ENCODE measurements around the gene IL3. TPM values are rescaled to one million over a fixed set of nuclear protein-coding genes. Genes with fewer than 3 reads are reported as not detected.
A peak's percentile ranks its signal among the peaks of the same experiment; 100 is the strongest.
"Not testable (repeated sequence)": the region's sequence is repeated elsewhere in the genome, so short reads cannot be mapped to it uniquely, and the experiment has no call there.

Gene IL3
- polyA plus RNA-seq, 3 donors = not detected

GRCh38 chr5:132102101-132102701, 41.7 kb downstream of the IL3 start:
- no peak for DNase-seq (ENCODE audit: extremely low read depth in 1 of 11, low read depth in 9 of 11, low spot score in 4 of 11)

DNA sequence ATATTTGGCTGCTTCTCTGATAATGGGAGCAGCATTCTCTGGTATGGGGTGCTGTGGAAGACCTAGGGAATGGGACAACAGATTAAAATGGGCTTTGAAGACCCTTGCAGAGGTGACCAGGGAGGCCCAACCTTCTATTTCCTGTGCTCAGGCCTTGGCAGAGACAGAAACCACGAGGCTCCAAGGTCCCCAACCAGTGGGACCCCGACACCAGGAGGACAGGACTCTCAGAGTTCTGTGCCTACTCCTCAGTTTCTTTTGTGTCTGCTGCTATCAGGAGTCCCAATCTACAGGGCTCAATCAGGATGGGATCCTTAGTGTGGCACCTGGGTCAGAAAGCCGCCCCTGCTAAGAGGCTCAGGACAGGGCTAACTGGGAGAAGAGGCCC, 42.5 kb downstream of the IL3 start:
- no peak for DNase-seq (ENCODE audit: extremely low read depth in 1 of 11, low read depth in 9 of 11, low spot score in 4 of 11)

DNA sequence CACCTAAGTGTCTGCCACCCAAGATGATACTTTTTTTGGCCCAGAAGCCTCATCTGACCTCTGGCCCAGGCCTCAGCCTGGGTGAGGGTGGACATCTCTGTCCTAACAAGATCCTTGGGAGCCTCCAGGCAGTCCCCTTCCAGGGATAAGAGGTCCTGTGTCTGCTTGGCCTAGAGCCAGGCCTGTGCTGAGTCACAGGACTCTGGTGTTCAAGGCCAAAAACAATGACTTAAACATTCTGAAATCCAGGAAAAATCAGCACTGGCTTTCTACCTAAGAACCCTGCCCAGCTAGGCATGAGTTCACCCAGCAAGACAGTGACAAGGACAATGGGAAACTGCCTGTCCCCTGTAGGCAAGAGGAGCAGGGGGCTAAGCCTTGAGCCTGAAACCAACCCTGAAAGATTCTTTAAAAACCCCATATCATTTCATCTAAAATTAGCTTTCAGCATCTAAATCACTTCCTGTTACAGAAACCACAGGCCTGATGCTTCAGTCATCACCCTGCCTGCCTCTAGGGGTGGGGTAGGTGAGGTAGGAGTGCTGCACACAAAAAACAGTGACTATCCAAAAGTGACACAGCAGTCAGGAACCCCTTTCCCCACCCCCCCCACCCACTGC, 43.0 kb downstream of the IL3 start:
- peak in 4 of 11 donors; percentile 4 to 29 (median 12) for DNase-seq (ENCODE audit: extremely low read depth in 1 of 11, low read depth in 9 of 11, low spot score in 4 of 11)

DNA sequence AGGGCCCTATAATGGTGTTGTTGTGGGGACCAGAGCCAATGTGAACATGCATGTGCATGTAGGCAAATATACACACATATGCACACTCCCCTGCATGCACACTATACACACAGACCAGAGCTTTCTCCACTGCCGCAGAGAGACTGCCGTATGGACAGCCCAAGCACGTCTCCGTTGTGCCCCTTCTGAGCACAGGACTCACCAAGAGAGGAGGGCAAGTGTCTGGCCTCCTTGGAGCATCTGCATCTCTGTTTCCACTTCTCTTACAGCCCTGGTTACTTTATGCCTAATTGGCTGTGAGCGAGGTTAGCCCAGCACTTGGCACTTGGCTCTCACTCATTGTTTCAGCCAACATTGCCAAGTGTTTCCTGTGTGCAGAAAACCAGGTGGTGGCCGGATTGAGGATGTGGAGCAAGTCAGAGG, 43.5 kb downstream of the IL3 start:
- DNase-seq (ENCODE audit: extremely low read depth in 1 of 11, low read depth in 9 of 11, low spot score in 4 of 11) = no peak

GRCh38 chr5:132104556-132104955, 44.1 kb downstream of the IL3 start:
- no peak for DNase-seq (ENCODE audit: extremely low read depth in 1 of 11, low read depth in 9 of 11, low spot score in 4 of 11)

DNA sequence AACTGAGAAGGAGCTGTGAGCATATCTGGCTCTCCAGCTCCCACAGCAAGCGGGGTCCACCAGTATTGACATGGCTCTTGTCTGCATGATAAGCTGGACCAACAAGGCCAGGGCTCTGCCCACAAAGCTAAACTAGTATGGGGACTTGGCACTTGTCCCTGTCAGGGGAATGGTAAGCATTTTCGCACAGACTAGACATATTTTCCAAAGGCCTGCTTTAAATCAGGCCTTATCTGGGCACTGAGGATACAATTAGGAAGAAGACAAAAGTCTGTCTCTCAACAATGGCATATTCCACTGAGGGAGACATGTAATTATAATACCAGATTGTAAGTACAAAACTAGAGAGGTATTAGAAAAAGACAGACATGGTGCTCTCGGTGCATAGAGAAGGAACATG, 45.2 kb downstream of the IL3 start:
- DNase-seq (ENCODE audit: extremely low read depth in 1 of 11, low read depth in 9 of 11, low spot score in 4 of 11) = no peak

- not testable (repeated sequence) for DNase-seq (ENCODE audit: extremely low read depth in 1 of 11, low read depth in 9 of 11, low spot score in 4 of 11)
These were observed 48.0 kb downstream of the IL3 start for GRCh38 chr5:132108495-132108894.

GRCh38 chr5:132108957-132109356, 48.5 kb downstream of the IL3 start:
- DNase-seq (ENCODE audit: extremely low read depth in 1 of 11, low read depth in 9 of 11, low spot score in 4 of 11) = not testable (repeated sequence)

DNA sequence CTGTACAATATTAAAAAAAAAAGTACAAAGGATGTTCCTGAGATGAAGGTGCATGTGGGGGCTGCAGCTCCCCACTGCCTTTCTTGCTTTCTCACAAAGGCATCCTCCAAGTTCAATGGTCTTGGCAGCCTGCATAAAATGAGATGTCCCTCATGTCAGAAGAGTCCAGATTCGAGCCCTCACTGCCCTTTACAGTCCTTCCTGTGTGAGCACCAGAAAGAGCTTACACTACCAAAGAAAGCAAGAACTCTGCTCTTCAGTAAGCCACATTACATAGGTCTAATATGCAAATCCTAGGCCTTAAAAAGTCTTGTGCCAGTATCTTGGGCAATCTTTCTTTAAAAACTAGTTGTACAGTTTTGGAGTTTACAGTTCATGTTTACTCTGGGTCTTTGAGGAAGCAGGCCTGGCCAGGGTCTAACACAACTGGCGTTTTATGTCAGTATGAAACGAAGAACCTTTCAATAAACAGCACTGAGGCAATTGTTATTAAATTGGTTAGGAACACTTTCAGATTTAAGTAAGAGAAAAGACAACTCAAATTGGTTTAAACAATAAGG, 49.1 kb downstream of the IL3 start:
- DNase-seq (ENCODE audit: extremely low read depth in 1 of 11, low read depth in 9 of 11, low spot score in 4 of 11) = no peak

DNA sequence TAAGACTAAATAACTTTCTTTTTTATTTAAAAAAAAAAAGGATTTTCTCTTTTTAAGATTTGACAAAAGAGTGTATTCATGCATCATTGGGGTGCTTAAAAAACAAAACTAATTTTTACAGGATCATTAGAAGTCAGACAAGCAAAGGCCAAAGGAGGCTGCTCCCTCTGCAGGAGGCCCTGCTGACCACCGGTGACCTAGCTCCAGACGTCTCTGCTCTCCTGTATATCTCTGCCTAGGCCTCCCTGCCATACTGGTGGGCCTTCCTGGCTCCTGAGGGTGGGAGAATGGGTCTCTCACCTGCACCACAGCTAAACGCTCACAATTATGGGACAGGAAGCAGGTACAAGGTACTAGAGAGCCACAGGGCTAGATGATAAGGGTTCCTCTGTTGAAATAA, 49.7 kb downstream of the IL3 start:
- no peak for DNase-seq (ENCODE audit: extremely low read depth in 1 of 11, low read depth in 9 of 11, low spot score in 4 of 11)

DNA sequence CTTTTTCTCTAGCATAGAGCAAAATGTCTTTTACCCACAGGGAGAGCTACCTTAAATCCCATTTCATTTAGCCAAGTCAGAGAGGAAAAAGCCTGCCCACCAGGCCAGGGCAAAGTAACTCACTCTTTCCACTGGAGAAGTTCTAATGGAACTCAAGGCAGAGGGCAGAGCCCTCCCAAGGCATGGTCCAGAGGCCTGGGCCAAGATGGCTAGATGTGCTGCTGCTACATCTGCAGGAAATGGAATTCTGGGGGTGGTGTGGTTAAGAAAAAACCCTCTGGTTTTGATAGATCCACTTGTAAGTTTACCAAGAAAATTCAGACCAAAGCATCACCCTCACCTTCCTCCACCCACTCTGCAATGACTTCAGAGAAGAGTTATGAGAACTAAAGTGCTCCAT, 50.5 kb downstream of the IL3 start:
- no peak for DNase-seq (ENCODE audit: extremely low read depth in 1 of 11, low read depth in 9 of 11, low spot score in 4 of 11)

GRCh38 chr5:132112111-132112510, 51.7 kb downstream of the IL3 start:
- no peak for DNase-seq (ENCODE audit: extremely low read depth in 1 of 11, low read depth in 9 of 11, low spot score in 4 of 11)

Other genes starting within 250 kb of the IL3 start
- not detected for gene MEIKIN, start 115.0 kb upstream of the IL3 start, polyA plus RNA-seq (ENCODE audit: insufficient read length in 3 of 3)
- 1 to 10 TPM; 1.3 to 2.1 (median 1.8) TPM for gene ACSL6, start 49.0 kb upstream of the IL3 start, polyA plus RNA-seq (ENCODE audit: insufficient read length in 3 of 3)
- gene CSF2, start 13.1 kb downstream of the IL3 start, polyA plus RNA-seq (ENCODE audit: insufficient read length in 3 of 3) = not detected
- gene P4HA2, start 167.2 kb downstream of the IL3 start, polyA plus RNA-seq (ENCODE audit: insufficient read length in 3 of 3) = 10 to 100 TPM; 29.2 to 50.3 (median 35.1) TPM
- gene PDLIM4, start 197.0 kb downstream of the IL3 start, polyA plus RNA-seq (ENCODE audit: insufficient read length in 3 of 3) = 10 to 100 TPM; 13.8 to 21.2 (median 17.4) TPM
- gene SLC22A4, start 233.7 kb downstream of the IL3 start, polyA plus RNA-seq (ENCODE audit: insufficient read length in 3 of 3) = 1 to 10 TPM; 5.6 to 7.4 (median 6.2) TPM